HG03135 (cell line): ENCODE data around the gene GPR61.

Experiments
- ATAC-seq: cut with Tn5 transposase; IDR thresholded peaks from one replicate; pipeline ENCODE4 v1.9.1; 2021; ENCODE audit warnings: mild to moderate bottlenecking, moderate library complexity; ENCODE audit not compliant: unreplicated experiment

The GPR61 gene

GRCh38 chr1:109539676-109540075 is at the start of gene GPR61:
Gene GPR61, plus strand, starts transcription at chr1:109539872. Its CDS starts 3,151 bp downstream, at chr1:109543023.
- no peak for ATAC-seq

- ATAC-seq, result no peak
Measured at GRCh38 chr1:109490029-109490933, 49.4 kb upstream of the GPR61 start.

- no peak for ATAC-seq
Measured at GRCh38 chr1:109490934-109491302, 48.8 kb upstream of the GPR61 start.

- no peak for ATAC-seq
Measured at GRCh38 chr1:109491372-109491771, 48.3 kb upstream of the GPR61 start.

GRCh38 chr1:109492779-109493178 is 46.9 kb upstream of the GPR61 start:
- no peak for ATAC-seq

- no peak for ATAC-seq
Measured at GRCh38 chr1:109493227-109493626, 46.4 kb upstream of the GPR61 start.

GRCh38 chr1:109493805-109494539 is 45.7 kb upstream of the GPR61 start, which contains the start of gene CYB561D1:
Gene CYB561D1, plus strand, starts transcription at chr1:109494094. Its CDS starts 46 bp downstream, at chr1:109494140.
- peak; percentile 79 for ATAC-seq

GRCh38 chr1:109495738-109496137 is 43.9 kb upstream of the GPR61 start:
- no peak for ATAC-seq

- no peak for ATAC-seq
Measured at GRCh38 chr1:109497449-109498160, 42.1 kb upstream of the GPR61 start.

- no peak for ATAC-seq
Measured at GRCh38 chr1:109498161-109498801, 41.4 kb upstream of the GPR61 start.

GRCh38 chr1:109499081-109499480 is 40.6 kb upstream of the GPR61 start:
- no peak for ATAC-seq

GRCh38 chr1:109499661-109500536 is 39.8 kb upstream of the GPR61 start:
- ATAC-seq, result no peak

- no peak for ATAC-seq
Measured at GRCh38 chr1:109500941-109501381, 38.7 kb upstream of the GPR61 start.

GRCh38 chr1:109501644-109502363 is 37.9 kb upstream of the GPR61 start:
- no peak for ATAC-seq

- ATAC-seq, result no peak
Measured at GRCh38 chr1:109502364-109502851, 37.3 kb upstream of the GPR61 start.

- no peak for ATAC-seq
Measured at GRCh38 chr1:109503935-109504334, 35.7 kb upstream of the GPR61 start.

GRCh38 chr1:109504974-109505373 is 34.7 kb upstream of the GPR61 start:
- ATAC-seq, result no peak

- no peak for ATAC-seq
Measured at GRCh38 chr1:109508001-109508872, 31.4 kb upstream of the GPR61 start.
